ENCODE measurements around the gene RABAC1. TPM values are rescaled to one million over a fixed set of nuclear protein-coding genes. Genes with fewer than 3 reads are reported as not detected.

RABAC1 gene
- total RNA-seq, 1 experiment from 2014 or later = 66.3 TPM

DNA sequence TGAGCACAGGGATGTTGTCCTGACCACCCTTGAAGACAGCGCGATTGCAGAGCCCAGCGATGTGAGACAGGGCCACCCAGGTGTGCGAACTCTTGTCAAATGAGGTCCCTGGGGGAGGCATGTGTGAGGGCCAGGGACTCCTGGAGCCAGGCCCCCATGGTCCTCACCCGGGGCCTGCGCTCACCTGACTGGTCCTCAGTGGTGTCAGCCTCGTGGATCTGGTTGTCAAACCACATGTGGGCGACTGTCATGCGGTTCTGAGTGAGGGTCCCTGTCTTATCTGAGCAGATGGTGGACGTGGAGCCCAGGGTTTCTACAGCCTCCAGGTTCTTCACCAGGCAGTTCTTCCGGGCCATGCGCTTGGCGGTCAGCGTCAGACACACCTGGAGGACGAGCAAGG is 22.6 kb upstream of the RABAC1 start:
- no peak for ATAC-seq
- DNase-seq (ENCODE audit: low read depth, low spot score) = no peak
- H3K79me2 ChIP-seq (ENCODE audit: insufficient read depth, low read length) = no peaks in the 10 kb centered on the region
- H3K4me2 ChIP-seq (ENCODE audit: low read length) = no peak overlapping the region
- TF ChIP-seq POLR2A (IDR thresholded peaks at IDR 0.05; ENCODE audit: borderline replicate concordance, extremely low read depth, insufficient read depth, insufficient read length) (no peak), SP1 (IDR thresholded peaks at IDR 0.05; ENCODE audit: low read depth) (no peak), ELF1 (IDR thresholded peaks at IDR 0.05; ENCODE audit: borderline replicate concordance, low read depth) (no peak), SIN3A (IDR thresholded peaks at IDR 0.05; ENCODE audit: low read depth) (no peak), ATF3 (IDR thresholded peaks at IDR 0.05) (no peak), CTCF (IDR thresholded peaks at IDR 0.05 in 2 of 3, conservative IDR thresholded peaks at IDR 0.05 in 1 of 3; ENCODE audit: borderline replicate concordance in 1 of 3, insufficient read depth in 1 of 3, low read depth in 2 of 3, low read length in 2 of 3) (no peak), EGR1 (IDR thresholded peaks at IDR 0.05; ENCODE audit: low read depth) (no peak), CBX3 (IDR thresholded peaks at IDR 0.05; ENCODE audit: low read depth) (no peak)
- TF ChIP-seq, protein P1, sequence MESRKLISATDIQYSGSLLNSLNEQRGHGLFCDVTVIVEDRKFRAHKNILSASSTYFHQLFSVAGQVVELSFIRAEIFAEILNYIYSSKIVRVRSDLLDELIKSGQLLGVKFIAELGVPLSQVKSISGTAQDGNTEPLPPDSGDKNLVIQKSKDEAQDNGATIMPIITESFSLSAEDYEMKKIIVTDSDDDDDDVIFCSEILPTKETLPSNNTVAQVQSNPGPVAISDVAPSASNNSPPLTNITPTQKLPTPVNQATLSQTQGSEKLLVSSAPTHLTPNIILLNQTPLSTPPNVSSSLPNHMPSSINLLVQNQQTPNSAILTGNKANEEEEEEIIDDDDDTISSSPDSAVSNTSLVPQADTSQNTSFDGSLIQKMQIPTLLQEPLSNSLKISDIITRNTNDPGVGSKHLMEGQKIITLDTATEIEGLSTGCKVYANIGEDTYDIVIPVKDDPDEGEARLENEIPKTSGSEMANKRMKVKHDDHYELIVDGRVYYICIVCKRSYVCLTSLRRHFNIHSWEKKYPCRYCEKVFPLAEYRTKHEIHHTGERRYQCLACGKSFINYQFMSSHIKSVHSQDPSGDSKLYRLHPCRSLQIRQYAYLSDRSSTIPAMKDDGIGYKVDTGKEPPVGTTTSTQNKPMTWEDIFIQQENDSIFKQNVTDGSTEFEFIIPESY (IDR thresholded peaks at IDR 0.05; ENCODE audit: extremely low read depth, insufficient replicate concordance, low read length) = no peak
- intact Hi-C loops (cut with micrococcal nuclease) = no loop called here
- ChIA-PET CTCF (no interaction called here), POLR2A (no interaction called here), RAD21 (ENCODE audit: low non-redundant PET in 1 of 2, low total read pairs in 2 of 2, uncharacterized antibody in 2 of 2, unreplicated experiment in 2 of 2) (no interaction called here)
- BruUV-seq (replicated peaks) = no TSS peak
- no peaks in the 10 kb centered on the region for H3K36me3 ChIP-seq (ENCODE audit: control insufficient read depth in 1 of 2, insufficient read depth in 2 of 2, low read length in 2 of 2)
- no peaks in the 10 kb centered on the region for H3K9me2 ChIP-seq (ENCODE audit: insufficient read depth)
- no peak overlapping the region for H2AFZ ChIP-seq (ENCODE audit: low read depth, low read length, poor library complexity, severe bottlenecking)
- H3K27ac ChIP-seq (ENCODE audit: low read depth, low read length) = no peak overlapping the region
- no peak overlapping the region for H3K4me3 ChIP-seq (replicated peaks in 1 of 2; ENCODE audit: low read depth in 1 of 2, low read length in 2 of 2)
- no peak overlapping the region for H3K9ac ChIP-seq (ENCODE audit: low read length)
- no peaks in the 10 kb centered on the region for H3K9me3 ChIP-seq (ENCODE audit: control insufficient read depth in 1 of 2, insufficient read depth in 1 of 2, low read depth in 1 of 2, low read length in 2 of 2)
- no peaks in the 10 kb centered on the region for H3K27me3 ChIP-seq (ENCODE audit: insufficient read depth, low read length)
- H4K20me1 ChIP-seq (ENCODE audit: insufficient read depth) = no peaks in the 10 kb centered on the region
- no peaks in the 10 kb centered on the region for H3K4me1 ChIP-seq (ENCODE audit: control insufficient read depth in 1 of 2, insufficient read depth in 2 of 2, low read length in 2 of 2)

Measured in HCT116 (cell line).